Left lung (tissue), 10 donors: ENCODE data around the gene PLAC8L1. TPM values are rescaled to one million over a fixed set of nuclear protein-coding genes. Genes with fewer than 3 reads are reported as not detected.

ENCODE experiments used
- ATAC-seq: fragments of 200-7000 bp; cut with Tn5 transposase; one replicate; pipeline ENCODE4 v1.9.1; 2020; ENCODE audit warnings: moderate library complexity
- DNase-seq, 4 donors: peaks; one replicate each; pipeline ENCODE4 v3.0.0-alpha.2; 2013 to 2020
- H3K27ac ChIP-seq, 2 donors: fragments of 200-600 bp; sonication (generic) in 1 of 2; one replicate each; pipeline versions ENCODE4 v1.5.0 to v1.8.0; 2020 to 2021
- H3K27me3 ChIP-seq, 2 donors: fragments of 200-600 bp; sonication (generic) in 1 of 2; one replicate each; pipeline versions ENCODE4 v1.5.0 to v1.8.0; 2020 to 2021
- H3K36me3 ChIP-seq, 2 donors: fragments of 200-600 bp; sonication (generic) in 1 of 2; one replicate each; pipeline versions ENCODE4 v1.5.0 to v1.8.0; 2020 to 2021
- H3K4me1 ChIP-seq, 2 donors: fragments of 200-600 bp; one replicate each; pipeline ENCODE4 v1.8.0; 2021
- H3K4me3 ChIP-seq, 2 donors: fragments of 200-600 bp; sonication (generic) in 1 of 2; one replicate each; pipeline versions ENCODE4 v1.5.0 to v1.8.0; 2020 to 2021; ENCODE audit warnings: mild to moderate bottlenecking in 1 of 2
- H3K9me3 ChIP-seq, 2 donors: fragments of 200-600 bp; sonication (generic) in 1 of 2; one replicate each; pipeline versions ENCODE4 v1.5.0 to v1.8.0; 2020 to 2021
- intact Hi-C, 2 donors: fragments of 100-400 bp; cut with DNase I; formaldehyde crosslinking; loops; one replicate each; pipeline versions ENCODE4 v1.11.2 to v1.14.2; 2022
- polyA plus RNA-seq, 6 donors: library from polyadenylated mRNA; unstranded; fragments of 120-200 nt; gene quantifications; one replicate each; pipeline ENCODE4 v1.2.1, GENCODE V29; 2013; ENCODE audit not compliant: insufficient read length in 6 of 6
- total RNA-seq, 2 donors: library from RNA; stranded (reverse); fragmentation: NEBNext Ultra II Directional; extraction: Animal tissue kit (Norgen Biotek cat#: 25700); gene quantifications; one replicate each; pipeline ENCODE4 v1.2.1, GENCODE V29; 2021
- TF ChIP-seq, protein P1 (sequence below), 2 donors: fragments of 200-600 bp; sonication (generic) in 1 of 2; IDR thresholded peaks; one replicate each; pipeline versions ENCODE4 v1.5.0 to v1.8.0; 2021; ENCODE audit warnings: antibody characterized with exemption in 2 of 2
- donor health status: DM: no; HTN: yes; CAD: no.
- donor health status: DM: no; HTN: no; CAD: no.

Gene PLAC8L1
- total and polyA plus RNA-seq, 8 donors, result 0.47 to 1.8 (median 0.91) TPM; not detected in 1

DNA sequence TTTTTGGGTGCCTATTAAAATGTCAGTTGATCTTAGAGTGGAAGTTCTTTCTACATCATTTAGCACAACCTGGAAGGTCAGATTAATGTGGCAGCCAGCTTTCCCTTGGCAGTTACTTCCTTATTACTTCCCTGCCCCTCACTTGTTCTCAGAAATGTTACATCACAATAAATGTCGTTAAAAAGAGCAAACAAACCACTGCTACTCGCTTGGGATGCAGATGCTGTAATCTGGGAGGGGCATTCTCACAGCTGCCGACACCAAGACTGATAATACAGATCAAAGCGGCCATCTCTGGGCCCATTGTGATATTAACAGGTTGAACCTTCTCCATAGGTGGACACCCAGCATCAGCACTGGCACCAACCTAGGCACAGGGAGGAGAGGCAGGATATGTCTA, 29.3 kb downstream of the PLAC8L1 start:
- H3K4me1 ChIP-seq, result no peaks in the 10 kb centered on the region
- no peaks in the 10 kb centered on the region for H3K36me3 ChIP-seq
- H3K4me3 ChIP-seq, result no peak overlapping the region
- H3K27me3 ChIP-seq, result peaks cover 0 to 18% of the 10 kb centered on the region in 2 donors
- TF ChIP-seq, protein P1, sequence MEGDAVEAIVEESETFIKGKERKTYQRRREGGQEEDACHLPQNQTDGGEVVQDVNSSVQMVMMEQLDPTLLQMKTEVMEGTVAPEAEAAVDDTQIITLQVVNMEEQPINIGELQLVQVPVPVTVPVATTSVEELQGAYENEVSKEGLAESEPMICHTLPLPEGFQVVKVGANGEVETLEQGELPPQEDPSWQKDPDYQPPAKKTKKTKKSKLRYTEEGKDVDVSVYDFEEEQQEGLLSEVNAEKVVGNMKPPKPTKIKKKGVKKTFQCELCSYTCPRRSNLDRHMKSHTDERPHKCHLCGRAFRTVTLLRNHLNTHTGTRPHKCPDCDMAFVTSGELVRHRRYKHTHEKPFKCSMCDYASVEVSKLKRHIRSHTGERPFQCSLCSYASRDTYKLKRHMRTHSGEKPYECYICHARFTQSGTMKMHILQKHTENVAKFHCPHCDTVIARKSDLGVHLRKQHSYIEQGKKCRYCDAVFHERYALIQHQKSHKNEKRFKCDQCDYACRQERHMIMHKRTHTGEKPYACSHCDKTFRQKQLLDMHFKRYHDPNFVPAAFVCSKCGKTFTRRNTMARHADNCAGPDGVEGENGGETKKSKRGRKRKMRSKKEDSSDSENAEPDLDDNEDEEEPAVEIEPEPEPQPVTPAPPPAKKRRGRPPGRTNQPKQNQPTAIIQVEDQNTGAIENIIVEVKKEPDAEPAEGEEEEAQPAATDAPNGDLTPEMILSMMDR (IDR thresholded peaks at IDR 0.05), result no peak
- DNase-seq (no peak), ATAC-seq (no peak)
- no peak overlapping the region for H3K27ac ChIP-seq
- H3K9me3 ChIP-seq, result no peaks in the 10 kb centered on the region
- intact Hi-C loops, result no loop called here

DNA sequence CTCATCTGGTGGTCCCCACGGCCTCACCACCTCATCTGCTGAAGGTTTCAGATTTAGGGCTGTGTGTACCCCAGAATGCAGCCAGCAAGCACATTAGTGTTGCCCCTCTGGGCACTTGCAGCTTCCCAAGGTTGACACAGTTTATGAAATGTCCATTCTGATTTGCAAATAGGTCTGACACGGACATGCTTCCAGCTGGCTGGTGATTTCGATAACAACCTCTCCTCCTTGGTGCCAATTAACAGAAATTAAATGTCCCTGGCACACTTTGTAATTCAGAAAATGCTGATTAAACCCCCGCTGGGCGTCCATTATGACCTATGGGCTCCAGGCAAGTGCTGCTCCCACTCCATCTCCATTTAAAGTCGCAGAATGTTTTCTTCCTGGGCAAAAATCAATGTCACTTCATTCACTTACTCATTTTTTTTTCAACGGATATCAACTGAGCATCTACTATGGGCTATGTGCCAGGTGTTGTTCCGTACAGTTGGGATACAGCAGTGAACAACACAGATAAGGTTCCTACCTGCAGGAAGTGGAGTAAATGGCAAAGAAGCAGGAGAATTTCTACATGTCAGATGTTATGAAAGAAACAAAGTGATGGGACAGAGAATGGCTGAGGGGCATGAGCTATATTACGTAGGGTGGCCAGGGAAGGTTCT, 32.0 kb downstream of the PLAC8L1 start:
- no peak for DNase-seq
- no peaks in the 10 kb centered on the region for H3K9me3 ChIP-seq
- intact Hi-C loops, result no loop called here
- TF ChIP-seq, protein P1 (IDR thresholded peaks at IDR 0.05), result no peak
- no peaks in the 10 kb centered on the region for H3K36me3 ChIP-seq
- ATAC-seq, result no peak
- H3K4me1 ChIP-seq, result no peaks in the 10 kb centered on the region
- no peak overlapping the region for H3K27ac ChIP-seq
- H3K4me3 ChIP-seq, result no peak overlapping the region
- peaks cover 0 to 18% of the 10 kb centered on the region in 2 donors for H3K27me3 ChIP-seq

DNA sequence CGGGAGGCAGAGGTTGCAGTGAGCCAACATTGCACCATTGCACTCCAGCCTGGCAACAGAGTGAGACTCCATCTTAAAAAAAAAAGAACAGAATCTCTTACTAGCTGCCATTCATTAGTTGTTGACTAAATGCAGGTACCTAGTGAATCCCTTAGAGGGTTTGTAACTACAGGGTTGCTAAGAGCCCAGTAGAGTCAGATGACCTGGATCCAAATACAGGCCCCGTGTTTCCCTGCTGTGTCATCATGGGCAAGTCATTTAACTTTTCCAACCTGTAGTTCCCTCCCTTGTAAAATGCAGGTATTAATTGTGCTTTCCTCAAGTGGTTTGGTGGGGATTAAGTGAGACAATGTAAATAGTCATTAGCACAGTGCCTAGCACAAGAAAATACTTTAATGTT, 32.8 kb downstream of the PLAC8L1 start:
- DNase-seq (no peak), ATAC-seq (no peak)
- Histone ChIP-seq H3K27me3 (peaks cover 0 to 12% of the 10 kb centered on the region in 2 donors), H3K27ac (no peak overlapping the region), H3K4me1 (no peaks in the 10 kb centered on the region), H3K36me3 (no peaks in the 10 kb centered on the region), H3K4me3 (no peak overlapping the region), H3K9me3 (no peaks in the 10 kb centered on the region)
- TF ChIP-seq, protein P1 (IDR thresholded peaks at IDR 0.05), result no peak
- intact Hi-C loops, result no loop called here

DNA sequence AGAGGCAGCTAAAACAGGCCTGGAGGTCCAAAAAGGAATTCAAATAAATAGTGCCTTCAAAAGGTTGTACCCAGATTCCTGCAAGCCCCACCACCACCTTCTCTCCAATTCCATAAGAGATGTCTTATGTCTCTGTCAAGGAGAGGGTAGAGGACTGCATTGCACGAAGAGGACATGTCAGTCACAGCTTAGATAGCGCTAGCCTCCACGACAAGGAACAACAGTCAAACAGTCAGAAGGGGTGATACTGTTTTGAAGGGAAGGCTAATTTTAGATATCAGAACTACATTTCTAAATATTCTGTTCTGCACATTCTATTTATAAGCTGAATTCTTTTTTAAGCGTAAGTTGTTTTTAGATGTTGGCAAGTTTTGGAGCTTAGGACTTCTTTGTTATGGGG, 34.2 kb downstream of the PLAC8L1 start:
- H3K27me3 ChIP-seq, result peaks cover 0 to 12% of the 10 kb centered on the region in 2 donors
- H3K36me3 ChIP-seq, result no peaks in the 10 kb centered on the region
- H3K27ac ChIP-seq, result no peak overlapping the region
- no peaks in the 10 kb centered on the region for H3K9me3 ChIP-seq
- H3K4me1 ChIP-seq, result no peaks in the 10 kb centered on the region
- TF ChIP-seq, protein P1 (IDR thresholded peaks at IDR 0.05), result no peak
- intact Hi-C loops, result no loop called here
- ATAC-seq (no peak), DNase-seq (no peak)
- no peak overlapping the region for H3K4me3 ChIP-seq

DNA sequence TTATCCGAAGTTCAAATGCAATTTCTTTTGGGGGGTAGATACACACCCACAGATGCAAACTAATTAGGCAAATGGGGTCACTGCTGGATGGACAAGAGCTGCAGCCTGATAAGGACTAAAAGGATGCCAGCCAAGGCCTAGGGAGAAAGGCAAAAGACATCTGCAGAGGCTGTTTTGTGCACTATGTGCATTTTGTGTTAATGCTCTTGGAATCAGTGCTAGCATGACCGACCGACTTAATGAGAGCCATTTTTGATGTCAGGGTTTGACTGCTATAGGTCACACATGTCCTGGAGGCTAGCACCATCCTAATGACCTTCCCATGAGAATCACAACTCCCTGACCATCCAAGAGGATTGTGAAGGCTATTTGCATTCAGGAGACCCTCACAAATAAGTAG, 34.6 kb downstream of the PLAC8L1 start:
- H3K27me3 ChIP-seq, result peaks cover 0 to 12% of the 10 kb centered on the region in 2 donors
- H3K4me3 ChIP-seq, result no peak overlapping the region
- intact Hi-C loops, result no loop called here
- H3K27ac ChIP-seq, result no peak overlapping the region
- DNase-seq (no peak), ATAC-seq (no peak)
- no peaks in the 10 kb centered on the region for H3K4me1 ChIP-seq
- no peaks in the 10 kb centered on the region for H3K36me3 ChIP-seq
- TF ChIP-seq, protein P1 (IDR thresholded peaks at IDR 0.05), result no peak
- H3K9me3 ChIP-seq, result no peaks in the 10 kb centered on the region
